HEK293 (cell line): ENCODE data around the gene GPR107.

Experiments used
- CTCF ChIA-PET: fragments of 350-600 bp; formaldehyde crosslinking; extraction: SDS; loops from one replicate; lab custom pipeline; 2021; ENCODE audit warnings: antibody characterized with exemption; lab: Yijun Ruan, JAX
- POLR2A ChIA-PET: fragments of 300-600 bp; formaldehyde crosslinking; extraction: SDS; loops from one replicate; lab custom pipeline; 2020; ENCODE audit warnings: antibody characterized with exemption, inconsistent platforms; lab: Yijun Ruan, JAX
- H3K27ac ChIP-seq: fragments of 200-500 bp; sonication (Bioruptor generic); 2 replicates; pipeline ENCODE4 v1.5.1; 2014; ENCODE audit warnings: low read depth, low read length, control low read depth, inconsistent platforms; ENCODE audit errors: extremely low read depth
- H3K36me3 ChIP-seq, 2 experiments: fragments of 200-500 bp in 1 of 2; sonication (Bioruptor generic) in 1 of 2; 1 replicate in 1 of 2; 2 replicates in 1 of 2; pipeline ENCODE4 v1.5.1; 2014 to 2017; ENCODE audit warnings: inconsistent platforms in 2 of 2, low read length in 2 of 2; ENCODE audit not compliant: control insufficient read depth in 2 of 2, insufficient read depth in 1 of 2
- H3K4me1 ChIP-seq: fragments of 200-500 bp; sonication (Bioruptor generic); 2 replicates; pipeline ENCODE4 v1.5.1; 2014; ENCODE audit warnings: mild to moderate bottlenecking, low read length, inconsistent platforms; ENCODE audit not compliant: control insufficient read depth, insufficient read depth
- H3K4me3 ChIP-seq: 2 replicates; pipeline ENCODE4 v1.5.1; 2011; ENCODE audit warnings: low read depth, mild to moderate bottlenecking, control low read depth, low read length, moderate library complexity
- H3K9me3 ChIP-seq: fragments of 200-500 bp; sonication (Bioruptor generic); 2 replicates; pipeline ENCODE4 v1.5.1; 2014; ENCODE audit warnings: low read depth, low read length, inconsistent platforms; ENCODE audit not compliant: control insufficient read depth, insufficient read depth
- FEZF1 ChIP-seq: fragments of 450-650 bp; formaldehyde crosslinking; IDR thresholded peaks from 2 replicates; pipeline ENCODE4 v1.5.1; 2016; ENCODE audit warnings: missing biosample characterization, missing genetic modification characterization
- GFI1B ChIP-seq: fragments of 450-650 bp; formaldehyde crosslinking; IDR thresholded peaks from 2 replicates; pipeline ENCODE4 v1.5.1; 2016; ENCODE audit warnings: missing biosample characterization, missing genetic modification characterization
- GLIS1 ChIP-seq: fragments of 450-650 bp; formaldehyde crosslinking; IDR thresholded peaks from 2 replicates; pipeline ENCODE4 v1.5.1; 2016; ENCODE audit warnings: missing biosample characterization, missing genetic modification characterization
- REPIN1 ChIP-seq: fragments of 450-650 bp; formaldehyde crosslinking; IDR thresholded peaks from 2 replicates; pipeline ENCODE4 v1.5.1; 2017; ENCODE audit warnings: missing biosample characterization, missing genetic modification characterization, low read depth
- SP2 ChIP-seq: fragments of 450-650 bp; formaldehyde crosslinking; IDR thresholded peaks from 2 replicates; pipeline ENCODE4 v1.5.1; 2016; ENCODE audit warnings: missing biosample characterization, missing genetic modification characterization
- ZBTB11 ChIP-seq: fragments of 450-650 bp; formaldehyde crosslinking; conservative IDR thresholded peaks from 2 replicates; pipeline ENCODE4 v1.5.1; 2016; ENCODE audit warnings: low read depth, missing biosample characterization, missing genetic modification characterization
- ZFP41 ChIP-seq: fragments of 450-650 bp; formaldehyde crosslinking; IDR thresholded peaks from 2 replicates; pipeline ENCODE4 v1.5.1; 2016; ENCODE audit warnings: missing biosample characterization, missing genetic modification characterization, borderline replicate concordance
- ZNF501 ChIP-seq: fragments of 450-650 bp; formaldehyde crosslinking; IDR thresholded peaks from 2 replicates; pipeline ENCODE4 v1.5.1; 2016; ENCODE audit warnings: missing biosample characterization, missing genetic modification characterization
- ZNF513 ChIP-seq: fragments of 450-650 bp; IDR thresholded peaks from 2 replicates; pipeline ENCODE4 v1.5.1; 2018; ENCODE audit warnings: missing biosample characterization, missing genetic modification characterization
- ZNF626 ChIP-seq: fragments of 450-650 bp; sonication (Bioruptor Pico); formaldehyde crosslinking; IDR thresholded peaks from 2 replicates; pipeline ENCODE4 v1.5.1; 2018; ENCODE audit warnings: missing biosample characterization, missing genetic modification characterization, inconsistent platforms
- ZNF677 ChIP-seq: fragments of 450-650 bp; IDR thresholded peaks from 2 replicates; pipeline ENCODE4 v1.5.0; 2018; ENCODE audit warnings: missing biosample characterization, mild to moderate bottlenecking, missing genetic modification characterization, moderate library complexity
- ZNF777 ChIP-seq: fragments of 450-650 bp; formaldehyde crosslinking; IDR thresholded peaks from 2 replicates; pipeline ENCODE4 v1.5.1; 2017; ENCODE audit warnings: missing biosample characterization, missing genetic modification characterization, borderline replicate concordance
- ZNF791 ChIP-seq: fragments of 450-650 bp; formaldehyde crosslinking; IDR thresholded peaks from 2 replicates; pipeline ENCODE4 v1.5.1; 2016; ENCODE audit warnings: missing biosample characterization, missing genetic modification characterization
- ZNF837 ChIP-seq: fragments of 450-650 bp; formaldehyde crosslinking; IDR thresholded peaks from 2 replicates; pipeline ENCODE4 v1.5.1; 2016; ENCODE audit warnings: missing biosample characterization, missing genetic modification characterization
- ZSCAN5A ChIP-seq: fragments of 450-650 bp; formaldehyde crosslinking; IDR thresholded peaks from 2 replicates; pipeline ENCODE4 v1.5.1; 2016; ENCODE audit warnings: missing biosample characterization, missing genetic modification characterization

Gene GPR107

GRCh38 chr9:130122456-130122855 is 68.8 kb downstream of the GPR107 start (continued):
- TF ChIP-seq ZFP41 (tag by site-specific recombination), result no peak

GRCh38 chr9:130124085-130124860 is 70.6 kb downstream of the GPR107 start:
- peak; percentile 89 for TF ChIP-seq GLIS1 (tag by site-specific recombination)
- TF ChIP-seq SP2 (tag by site-specific recombination), result no peak
- Histone ChIP-seq H3K4me1 (peaks cover 9% of the 10 kb centered on the region), H3K9me3 (no peaks in the 10 kb centered on the region), H3K27ac (no peak overlapping the region), H3K36me3 (peaks cover 3 to 27% of the 10 kb centered on the region in 2 experiments; a peak in 2 of 3 replicates), H3K4me3 (no peak overlapping the region)
- POLR2A ChIA-PET, result interaction anchor here (0.6 to 1.3 kb wide), 3 partner anchors 9 to 22 kb away, joined by 3 to 7 read pairs (median 3); no protein-coding TSS in a partner anchor
- CTCF ChIA-PET, result interaction anchor here (0.6 to 1.4 kb wide), 4 partner anchors 8 to 42 kb away, joined by 3 to 7 read pairs (median 4); no protein-coding TSS in a partner anchor

GRCh38 chr9:130126721-130127433 is 73.2 kb downstream of the GPR107 start:
- ChIA-PET CTCF (no interaction called here), POLR2A (no interaction called here)
- Histone ChIP-seq H3K36me3 (peaks cover 3 to 32% of the 10 kb centered on the region in 2 experiments; a peak in 2 of 3 replicates), H3K4me3 (no peak overlapping the region), H3K4me1 (peaks cover 6% of the 10 kb centered on the region), H3K9me3 (no peaks in the 10 kb centered on the region), H3K27ac (no peak overlapping the region)
- TF ChIP-seq ZNF837 (no peak), FEZF1 (tag by site-specific recombination) (no peak), ZNF513 (tag by site-specific recombination) (no peak), ZNF791 (tag by site-specific recombination) (no peak), GFI1B (tag by site-specific recombination) (no peak), ZBTB11 (tag by site-specific recombination) (no peak), REPIN1 (tag by site-specific recombination) (no peak), ZNF501 (no peak), ZFP41 (tag by site-specific recombination) (no peak), ZNF626 (no peak), ZNF777 (tag by site-specific recombination) (no peak), ZSCAN5A (no peak), ZNF677 (tag by site-specific recombination) (no peak)
